GM23338 (cell line): Measurements from ENCODE around the gene COX10. TPM values are rescaled to one million over a fixed set of nuclear protein-coding genes. Genes with fewer than 3 reads are reported as not detected.

ENCODE experiments used
- ATAC-seq: fragments of 200-7000 bp; cut with Tn5 transposase; 3 replicates; pipeline ENCODE4 v1.9.1; 2020
- DNase-seq: peaks from one replicate; pipeline ENCODE4 v3.0.0-alpha.2; 2015; ENCODE audit warnings: low spot score
- H2AFZ ChIP-seq: fragments of 200-600 bp; sonication (generic); 2 replicates; pipeline ENCODE4 v1.8.0; 2016; ENCODE audit warnings: antibody characterized with exemption, mild to moderate bottlenecking, moderate library complexity
- H3F3A ChIP-seq: fragments of 200-600 bp; sonication (generic); replicated peaks from 2 replicates; pipeline ENCODE4 v1.8.0; 2017; ENCODE audit warnings: antibody characterized with exemption, mixed run types, low read depth
- H3K27ac ChIP-seq: fragments of 200-600 bp; sonication (generic); 2 replicates; pipeline ENCODE4 v1.6.1; 2016; ENCODE audit warnings: low read depth
- H3K27me3 ChIP-seq: fragments of 200-600 bp; sonication (generic); 2 replicates; pipeline ENCODE4 v1.8.0; 2016; ENCODE audit warnings: mild to moderate bottlenecking, mixed run types, moderate library complexity; ENCODE audit not compliant: insufficient read depth
- H3K36me3 ChIP-seq: fragments of 200-600 bp; sonication (generic); 2 replicates; pipeline ENCODE4 v1.8.0; 2016; ENCODE audit warnings: mild to moderate bottlenecking; ENCODE audit not compliant: insufficient read depth
- H3K4me1 ChIP-seq: fragments of 200-600 bp; sonication (generic); 2 replicates; pipeline ENCODE4 v1.8.0; 2016; ENCODE audit warnings: mild to moderate bottlenecking, moderate library complexity; ENCODE audit not compliant: insufficient read depth
- H3K4me2 ChIP-seq: fragments of 200-600 bp; sonication (generic); 2 replicates; pipeline ENCODE4 v1.7.1; 2017; ENCODE audit warnings: mixed run types
- H3K4me3 ChIP-seq: fragments of 200-600 bp; sonication (generic); 2 replicates; pipeline ENCODE4 v1.6.1; 2016; ENCODE audit warnings: mixed run types
- H3K79me2 ChIP-seq: fragments of 200-600 bp; sonication (generic); replicated peaks from 2 replicates; pipeline ENCODE4 v1.8.0; 2017; ENCODE audit warnings: mild to moderate bottlenecking; ENCODE audit not compliant: insufficient read depth
- H3K9me2 ChIP-seq: fragments of 200-600 bp; sonication (generic); 2 replicates; pipeline ENCODE4 v1.8.0; 2017; ENCODE audit not compliant: insufficient read depth
- H4K20me1 ChIP-seq: fragments of 200-600 bp; sonication (generic); replicated peaks from 2 replicates; pipeline ENCODE4 v1.8.0; 2017; ENCODE audit warnings: mild to moderate bottlenecking; ENCODE audit not compliant: insufficient read depth
- H3K27ac Mint-ChIP-seq: 2 replicates; pipeline ENCODE4 v1.8.0; 2020; ENCODE audit warnings: inconsistent platforms, mild to moderate bottlenecking, moderate library complexity, mixed read lengths
- H3K27me3 Mint-ChIP-seq: 3 replicates; pipeline ENCODE4 v1.8.0; 2022; ENCODE audit warnings: low read depth, mild to moderate bottlenecking, moderate library complexity, mixed read lengths, inconsistent platforms; ENCODE audit not compliant: insufficient read depth, poor library complexity
- H3K36me3 Mint-ChIP-seq: 3 replicates; pipeline ENCODE4 v1.8.0; 2021; ENCODE audit warnings: low read depth, mild to moderate bottlenecking, inconsistent platforms, moderate library complexity, mixed read lengths
- H3K4me1 Mint-ChIP-seq: 3 replicates; pipeline ENCODE4 v1.8.0; 2020; ENCODE audit warnings: mild to moderate bottlenecking, inconsistent platforms, mixed read lengths
- H3K4me3 Mint-ChIP-seq: 3 replicates; pipeline ENCODE4 v1.8.0; 2021; ENCODE audit warnings: moderate library complexity, mild to moderate bottlenecking, inconsistent platforms, mixed read lengths
- H3K9me3 Mint-ChIP-seq: 3 replicates; pipeline ENCODE4 v1.8.0; 2020; ENCODE audit warnings: moderate library complexity, mild to moderate bottlenecking, inconsistent platforms, mixed read lengths
- CREB1 ChIP-seq: fragments of 250-450 bp; sonication (Bioruptor Pico); IDR thresholded peaks from 2 replicates; pipeline ENCODE4 v1.5.0; 2020; ENCODE audit warnings: low read depth, mild to moderate bottlenecking, moderate library complexity
- CTCF ChIP-seq, 2 experiments: fragments of 200-600 bp in 1 of 2; sonication (generic) in 1 of 2; conservative IDR thresholded peaks; 2 replicates each; pipeline versions ENCODE4 v1.5.1 to v1.6.1; 2016 to 2017; ENCODE audit warnings: antibody characterized with exemption in 2 of 2, low read depth in 2 of 2, mild to moderate bottlenecking in 2 of 2, moderate library complexity in 1 of 2
- ETS1 ChIP-seq: IDR thresholded peaks from 2 replicates; pipeline ENCODE4 v1.6.1; 2016; ENCODE audit warnings: antibody characterized with exemption
- EZH2 ChIP-seq: fragments of 200-600 bp; sonication (generic); IDR thresholded peaks from one replicate; pipeline ENCODE4 v1.8.0; 2017; ENCODE audit warnings: antibody characterized with exemption, mild to moderate bottlenecking, low read depth; ENCODE audit not compliant: unreplicated experiment
- EZH2phosphoT487 ChIP-seq: fragments of 200-600 bp; sonication (generic); IDR thresholded peaks from one replicate; pipeline ENCODE4 v1.8.1; 2018; ENCODE audit warnings: antibody characterized with exemption; ENCODE audit not compliant: unreplicated experiment
- JUNB ChIP-seq: IDR thresholded peaks from one replicate; pipeline ENCODE4 v1.6.1; 2016; ENCODE audit warnings: antibody characterized with exemption; ENCODE audit not compliant: unreplicated experiment
- NANOG ChIP-seq: IDR thresholded peaks from 2 replicates; pipeline ENCODE4 v1.6.1; 2016; ENCODE audit warnings: antibody characterized with exemption, borderline replicate concordance
- POLR2AphosphoS5 ChIP-seq: IDR thresholded peaks from 2 replicates; pipeline ENCODE4 v1.6.1; 2016; ENCODE audit warnings: antibody characterized with exemption, low read depth
- STAT1 ChIP-seq: IDR thresholded peaks from one replicate; pipeline ENCODE4 v1.6.1; 2016; ENCODE audit warnings: antibody characterized with exemption; ENCODE audit not compliant: unreplicated experiment
- ZNF114 ChIP-seq: fragments of 250-450 bp; sonication (Bioruptor Pico); IDR thresholded peaks from 2 replicates; pipeline ENCODE4 v1.5.0; 2020; ENCODE audit warnings: mild to moderate bottlenecking, moderate library complexity
- ZNF331 ChIP-seq: fragments of 250-450 bp; sonication (Bioruptor Pico); IDR thresholded peaks from 2 replicates; pipeline ENCODE4 v1.5.0; 2020; ENCODE audit warnings: low read depth, mild to moderate bottlenecking, moderate library complexity
- polyA plus RNA-seq: library from polyadenylated mRNA; unstranded; fragments of >200 nt; fragmentation: Nextera tagmentation; extraction: Ambion mirVana; gene quantifications from 2 replicates; pipeline ENCODE4 v1.2.1, GENCODE V29; 2016
- total RNA-seq: library from RNA; depleted of rRNA; stranded (reverse); fragments of >200 nt; shearing (Covaris generic); gene quantifications from 2 replicates; pipeline ENCODE4 v1.2.3, GENCODE V29; 2014
- TF ChIP-seq, protein P1 (sequence below): fragments of 250-450 bp; sonication (Bioruptor Pico); IDR thresholded peaks from 2 replicates; pipeline ENCODE4 v1.5.0; 2020; ENCODE audit warnings: mild to moderate bottlenecking, moderate library complexity
- TF ChIP-seq, protein P2 (sequence below): IDR thresholded peaks from one replicate; pipeline ENCODE4 v1.6.1; 2018; ENCODE audit warnings: antibody characterized with exemption; ENCODE audit not compliant: unreplicated experiment

The COX10 gene
- total and polyA plus RNA-seq, 2 experiments from 2014 or later: 25.7 to 46.6 TPM

GRCh38 chr17:14199601-14200000, 130.3 kb downstream of the COX10 start:
- no peaks in the 10 kb centered on the region for H3K27me3 ChIP-seq

More at GRCh38 chr17:14199601-14200000, 130.3 kb downstream of the COX10 start:
- H3K4me1 ChIP-seq: 0 out of 2 replicates have a peak, but pooled peaks cover 10% of the 10 kb centered on the region
- Mint-ChIP-seq H3K4me3 (no peak overlapping the region), H3K27ac (no peak overlapping the region; the same call in 1 of the 2 replicates), H3K27me3 (no peaks in the 10 kb centered on the region), H3K36me3 (peaks cover 3% of the 10 kb centered on the region; the same call in 1 of the 3 replicates), H3K4me1 (peaks cover 21% of the 10 kb centered on the region), H3K9me3 (no peaks in the 10 kb centered on the region)
- no peak overlapping the region for H3K4me2 ChIP-seq
- H3K9me2 ChIP-seq: no peaks in the 10 kb centered on the region; the same call in 1 of the 2 replicates
- ATAC-seq (no peak), DNase-seq (no peak)
- no peaks in the 10 kb centered on the region for H3F3A ChIP-seq
- no peak overlapping the region for H3K27ac ChIP-seq
- H3K36me3 ChIP-seq: no peaks in the 10 kb centered on the region
- no peak overlapping the region for H2AFZ ChIP-seq
- H4K20me1 ChIP-seq: no peaks in the 10 kb centered on the region
- no peaks in the 10 kb centered on the region for H3K79me2 ChIP-seq
- no peak overlapping the region for H3K4me3 ChIP-seq
- TF ChIP-seq, protein P1, sequence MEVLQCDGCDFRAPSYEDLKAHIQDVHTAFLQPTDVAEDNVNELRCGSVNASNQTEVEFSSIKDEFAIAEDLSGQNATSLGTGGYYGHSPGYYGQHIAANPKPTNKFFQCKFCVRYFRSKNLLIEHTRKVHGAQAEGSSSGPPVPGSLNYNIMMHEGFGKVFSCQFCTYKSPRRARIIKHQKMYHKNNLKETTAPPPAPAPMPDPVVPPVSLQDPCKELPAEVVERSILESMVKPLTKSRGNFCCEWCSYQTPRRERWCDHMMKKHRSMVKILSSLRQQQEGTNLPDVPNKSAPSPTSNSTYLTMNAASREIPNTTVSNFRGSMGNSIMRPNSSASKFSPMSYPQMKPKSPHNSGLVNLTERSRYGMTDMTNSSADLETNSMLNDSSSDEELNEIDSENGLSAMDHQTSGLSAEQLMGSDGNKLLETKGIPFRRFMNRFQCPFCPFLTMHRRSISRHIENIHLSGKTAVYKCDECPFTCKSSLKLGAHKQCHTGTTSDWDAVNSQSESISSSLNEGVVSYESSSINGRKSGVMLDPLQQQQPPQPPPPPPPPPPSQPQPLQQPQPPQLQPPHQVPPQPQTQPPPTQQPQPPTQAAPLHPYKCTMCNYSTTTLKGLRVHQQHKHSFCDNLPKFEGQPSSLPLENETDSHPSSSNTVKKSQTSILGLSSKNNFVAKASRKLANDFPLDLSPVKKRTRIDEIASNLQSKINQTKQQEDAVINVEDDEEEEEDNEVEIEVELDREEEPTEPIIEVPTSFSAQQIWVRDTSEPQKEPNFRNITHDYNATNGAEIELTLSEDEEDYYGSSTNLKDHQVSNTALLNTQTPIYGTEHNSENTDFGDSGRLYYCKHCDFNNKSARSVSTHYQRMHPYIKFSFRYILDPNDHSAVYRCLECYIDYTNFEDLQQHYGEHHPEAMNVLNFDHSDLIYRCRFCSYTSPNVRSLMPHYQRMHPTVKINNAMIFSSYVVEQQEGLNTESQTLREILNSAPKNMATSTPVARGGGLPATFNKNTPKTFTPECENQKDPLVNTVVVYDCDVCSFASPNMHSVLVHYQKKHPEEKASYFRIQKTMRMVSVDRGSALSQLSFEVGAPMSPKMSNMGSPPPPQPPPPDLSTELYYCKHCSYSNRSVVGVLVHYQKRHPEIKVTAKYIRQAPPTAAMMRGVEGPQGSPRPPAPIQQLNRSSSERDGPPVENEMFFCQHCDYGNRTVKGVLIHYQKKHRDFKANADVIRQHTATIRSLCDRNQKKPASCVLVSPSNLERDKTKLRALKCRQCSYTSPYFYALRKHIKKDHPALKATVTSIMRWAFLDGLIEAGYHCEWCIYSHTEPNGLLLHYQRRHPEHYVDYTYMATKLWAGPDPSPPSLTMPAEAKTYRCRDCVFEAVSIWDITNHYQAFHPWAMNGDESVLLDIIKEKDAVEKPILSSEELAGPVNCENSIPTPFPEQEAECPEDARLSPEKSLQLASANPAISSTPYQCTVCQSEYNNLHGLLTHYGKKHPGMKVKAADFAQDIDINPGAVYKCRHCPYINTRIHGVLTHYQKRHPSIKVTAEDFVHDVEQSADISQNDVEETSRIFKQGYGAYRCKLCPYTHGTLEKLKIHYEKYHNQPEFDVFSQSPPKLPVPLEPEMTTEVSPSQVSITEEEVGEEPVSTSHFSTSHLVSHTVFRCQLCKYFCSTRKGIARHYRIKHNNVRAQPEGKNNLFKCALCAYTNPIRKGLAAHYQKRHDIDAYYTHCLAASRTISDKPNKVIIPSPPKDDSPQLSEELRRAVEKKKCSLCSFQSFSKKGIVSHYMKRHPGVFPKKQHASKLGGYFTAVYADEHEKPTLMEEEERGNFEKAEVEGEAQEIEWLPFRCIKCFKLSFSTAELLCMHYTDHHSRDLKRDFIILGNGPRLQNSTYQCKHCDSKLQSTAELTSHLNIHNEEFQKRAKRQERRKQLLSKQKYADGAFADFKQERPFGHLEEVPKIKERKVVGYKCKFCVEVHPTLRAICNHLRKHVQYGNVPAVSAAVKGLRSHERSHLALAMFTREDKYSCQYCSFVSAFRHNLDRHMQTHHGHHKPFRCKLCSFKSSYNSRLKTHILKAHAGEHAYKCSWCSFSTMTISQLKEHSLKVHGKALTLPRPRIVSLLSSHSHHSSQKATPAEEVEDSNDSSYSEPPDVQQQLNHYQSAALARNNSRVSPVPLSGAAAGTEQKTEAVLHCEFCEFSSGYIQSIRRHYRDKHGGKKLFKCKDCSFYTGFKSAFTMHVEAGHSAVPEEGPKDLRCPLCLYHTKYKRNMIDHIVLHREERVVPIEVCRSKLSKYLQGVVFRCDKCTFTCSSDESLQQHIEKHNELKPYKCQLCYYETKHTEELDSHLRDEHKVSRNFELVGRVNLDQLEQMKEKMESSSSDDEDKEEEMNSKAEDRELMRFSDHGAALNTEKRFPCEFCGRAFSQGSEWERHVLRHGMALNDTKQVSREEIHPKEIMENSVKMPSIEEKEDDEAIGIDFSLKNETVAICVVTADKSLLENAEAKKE (CRISPR knock-in tag): no peak
- TF ChIP-seq JUNB (no peak), NANOG (no peak), CREB1 (CRISPR knock-in tag) (no peak), POLR2AphosphoS5 (no peak), STAT1 (no peak), ZNF331 (CRISPR knock-in tag) (no peak), ETS1 (no peak), CTCF (conservative IDR thresholded peaks at IDR 0.05; ENCODE audit: low read depth in 2 of 2) (no peak), EZH2phosphoT487 (no peak), ZNF114 (CRISPR knock-in tag) (no peak), EZH2 (no peak)
- TF ChIP-seq, protein P2, sequence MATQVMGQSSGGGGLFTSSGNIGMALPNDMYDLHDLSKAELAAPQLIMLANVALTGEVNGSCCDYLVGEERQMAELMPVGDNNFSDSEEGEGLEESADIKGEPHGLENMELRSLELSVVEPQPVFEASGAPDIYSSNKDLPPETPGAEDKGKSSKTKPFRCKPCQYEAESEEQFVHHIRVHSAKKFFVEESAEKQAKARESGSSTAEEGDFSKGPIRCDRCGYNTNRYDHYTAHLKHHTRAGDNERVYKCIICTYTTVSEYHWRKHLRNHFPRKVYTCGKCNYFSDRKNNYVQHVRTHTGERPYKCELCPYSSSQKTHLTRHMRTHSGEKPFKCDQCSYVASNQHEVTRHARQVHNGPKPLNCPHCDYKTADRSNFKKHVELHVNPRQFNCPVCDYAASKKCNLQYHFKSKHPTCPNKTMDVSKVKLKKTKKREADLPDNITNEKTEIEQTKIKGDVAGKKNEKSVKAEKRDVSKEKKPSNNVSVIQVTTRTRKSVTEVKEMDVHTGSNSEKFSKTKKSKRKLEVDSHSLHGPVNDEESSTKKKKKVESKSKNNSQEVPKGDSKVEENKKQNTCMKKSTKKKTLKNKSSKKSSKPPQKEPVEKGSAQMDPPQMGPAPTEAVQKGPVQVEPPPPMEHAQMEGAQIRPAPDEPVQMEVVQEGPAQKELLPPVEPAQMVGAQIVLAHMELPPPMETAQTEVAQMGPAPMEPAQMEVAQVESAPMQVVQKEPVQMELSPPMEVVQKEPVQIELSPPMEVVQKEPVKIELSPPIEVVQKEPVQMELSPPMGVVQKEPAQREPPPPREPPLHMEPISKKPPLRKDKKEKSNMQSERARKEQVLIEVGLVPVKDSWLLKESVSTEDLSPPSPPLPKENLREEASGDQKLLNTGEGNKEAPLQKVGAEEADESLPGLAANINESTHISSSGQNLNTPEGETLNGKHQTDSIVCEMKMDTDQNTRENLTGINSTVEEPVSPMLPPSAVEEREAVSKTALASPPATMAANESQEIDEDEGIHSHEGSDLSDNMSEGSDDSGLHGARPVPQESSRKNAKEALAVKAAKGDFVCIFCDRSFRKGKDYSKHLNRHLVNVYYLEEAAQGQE: no peak
